ENCODE measurements around the gene GALNT4.

The GALNT4 gene

GRCh38 chr12:89523843-89524540, 604 bp downstream of the GALNT4 start:
- H3K79me2 ChIP-seq (ENCODE audit: insufficient read depth, low read length) = no peaks in the 10 kb centered on the region; the same call in 1 of the 2 replicates
- H3K9me3 ChIP-seq (ENCODE audit: insufficient read depth, low read length) = no peaks in the 10 kb centered on the region
- peak overlapping the region; percentile 84 for H3K4me2 ChIP-seq (ENCODE audit: low read depth, low read length, poor library complexity, severe bottlenecking)
- H3K27me3 ChIP-seq (ENCODE audit: low read length) = no peaks in the 10 kb centered on the region
- H4K20me1 ChIP-seq (ENCODE audit: low read depth, low read length) = peaks cover 7% of the 10 kb centered on the region; the same call in 1 of the 2 replicates
- no peaks in the 10 kb centered on the region for H3K36me3 ChIP-seq (ENCODE audit: low read length)
- H2AFZ ChIP-seq (ENCODE audit: low read depth, low read length, severe bottlenecking) = peak overlapping the region; percentile 86
- H3K4me3 ChIP-seq (ENCODE audit: insufficient read depth, low read length, poor library complexity, severe bottlenecking) = peak overlapping the region; percentile 69
- peaks cover 14% of the 10 kb centered on the region for H3F3A ChIP-seq (ENCODE audit: insufficient read depth)
- H3K9me2 ChIP-seq (replicated peaks; ENCODE audit: insufficient read depth, low read length) = no peaks in the 10 kb centered on the region
- H3K27ac ChIP-seq (ENCODE audit: low read depth, low read length) = no peak overlapping the region
- no peak for TF ChIP-seq CTCF (IDR thresholded peaks at IDR 0.05; ENCODE audit: insufficient read depth, low read length, poor library complexity, severe bottlenecking)
- no peak for TF ChIP-seq EZH2phosphoT487 (conservative IDR thresholded peaks at IDR 0.05; ENCODE audit: low read length)
- H3K9ac ChIP-seq (ENCODE audit: low read length) = peak overlapping the region; percentile 77

GRCh38 chr12:89523393-89523792, 1.2 kb downstream of the GALNT4 start:
- Histone ChIP-seq H4K20me1 (ENCODE audit: low read depth, low read length) (peaks cover 8% of the 10 kb centered on the region; the same call in 1 of the 2 replicates), H3K27ac (ENCODE audit: low read depth, low read length) (no peak overlapping the region), H3K4me3 (ENCODE audit: insufficient read depth, low read length, poor library complexity, severe bottlenecking) (no peak overlapping the region), H3F3A (ENCODE audit: insufficient read depth) (peaks cover 14% of the 10 kb centered on the region), H3K4me2 (ENCODE audit: low read depth, low read length, poor library complexity, severe bottlenecking) (peak overlapping the region; percentile 84), H3K9me3 (ENCODE audit: insufficient read depth, low read length) (no peaks in the 10 kb centered on the region), H3K27me3 (ENCODE audit: low read length) (no peaks in the 10 kb centered on the region), H3K9ac (ENCODE audit: low read length) (no peak overlapping the region), H2AFZ (ENCODE audit: low read depth, low read length, severe bottlenecking) (no peak overlapping the region), H3K36me3 (ENCODE audit: low read length) (no peaks in the 10 kb centered on the region), H3K79me2 (ENCODE audit: insufficient read depth, low read length) (no peaks in the 10 kb centered on the region; the same call in 1 of the 2 replicates), H3K9me2 (replicated peaks; ENCODE audit: insufficient read depth, low read length) (no peaks in the 10 kb centered on the region)
- TF ChIP-seq EZH2phosphoT487 (conservative IDR thresholded peaks at IDR 0.05; ENCODE audit: low read length) = no peak
- TF ChIP-seq CTCF (IDR thresholded peaks at IDR 0.05; ENCODE audit: insufficient read depth, low read length, poor library complexity, severe bottlenecking) = no peak

GRCh38 chr12:89521364-89522223, 3.0 kb downstream of the GALNT4 start:
- Histone ChIP-seq H3K36me3 (ENCODE audit: low read length) (no peaks in the 10 kb centered on the region), H3K9ac (ENCODE audit: low read length) (no peak overlapping the region), H4K20me1 (ENCODE audit: low read depth, low read length) (peaks cover 12% of the 10 kb centered on the region; the same call in 1 of the 2 replicates), H3K9me3 (ENCODE audit: insufficient read depth, low read length) (no peaks in the 10 kb centered on the region), H3K27me3 (ENCODE audit: low read length) (no peaks in the 10 kb centered on the region), H3K9me2 (replicated peaks; ENCODE audit: insufficient read depth, low read length) (no peaks in the 10 kb centered on the region), H3K4me3 (ENCODE audit: insufficient read depth, low read length, poor library complexity, severe bottlenecking) (no peak overlapping the region), H3K4me2 (ENCODE audit: low read depth, low read length, poor library complexity, severe bottlenecking) (peak overlapping the region; percentile 30), H3K79me2 (ENCODE audit: insufficient read depth, low read length) (no peaks in the 10 kb centered on the region; the same call in 1 of the 2 replicates), H3K27ac (ENCODE audit: low read depth, low read length) (no peak overlapping the region), H3F3A (ENCODE audit: insufficient read depth) (peaks cover 7% of the 10 kb centered on the region), H2AFZ (ENCODE audit: low read depth, low read length, severe bottlenecking) (no peak overlapping the region)
- TF ChIP-seq EZH2phosphoT487 (conservative IDR thresholded peaks at IDR 0.05; ENCODE audit: low read length) = no peak
- TF ChIP-seq CTCF (IDR thresholded peaks at IDR 0.05; ENCODE audit: insufficient read depth, low read length, poor library complexity, severe bottlenecking) = no peak

Data from SU-DHL-6 (cell line).